Skeletal muscle satellite cell (primary cell): ENCODE data around the gene GH2.

Source experiments
- H3K27me3 ChIP-seq: 2 replicates; pipeline ENCODE4 v1.7.0; 2013; ENCODE audit warnings: low read length; ENCODE audit not compliant: control insufficient read depth, insufficient read depth
- H3K36me3 ChIP-seq: 2 replicates; pipeline ENCODE4 v1.7.0; 2013; ENCODE audit warnings: mild to moderate bottlenecking, control low read depth, low read length; ENCODE audit not compliant: insufficient read depth
- H3K4me1 ChIP-seq: 2 replicates; pipeline ENCODE4 v1.7.0; 2013; ENCODE audit warnings: low read length; ENCODE audit not compliant: control insufficient read depth, insufficient read depth
- H3K4me2 ChIP-seq: 2 replicates; pipeline ENCODE4 v1.7.0; 2013; ENCODE audit warnings: mild to moderate bottlenecking, low read length
- H3K4me3 ChIP-seq: 2 replicates; pipeline ENCODE4 v1.7.0; 2013; ENCODE audit warnings: low read length
- H3K9ac ChIP-seq: 2 replicates; pipeline ENCODE4 v1.7.0; 2013; ENCODE audit warnings: mild to moderate bottlenecking, low read depth, low read length, moderate library complexity
- H3K9me3 ChIP-seq: replicated peaks from 2 replicates; pipeline ENCODE4 v1.7.0; 2013; ENCODE audit warnings: mild to moderate bottlenecking, control low read depth, low read length

The GH2 gene

GRCh38 chr17:63835167-63835720 is 46.5 kb downstream of the GH2 start:
- Histone ChIP-seq H3K9ac (no peak overlapping the region), H3K4me1 (peaks cover 25% of the 10 kb centered on the region), H3K4me3 (no peak overlapping the region), H3K4me2 (no peak overlapping the region), H3K9me3 (no peaks in the 10 kb centered on the region), H3K36me3 (peaks cover 58% of the 10 kb centered on the region), H3K27me3 (no peaks in the 10 kb centered on the region)

- no peak overlapping the region for H3K4me2 ChIP-seq
- H3K9ac ChIP-seq = no peak overlapping the region
- H3K4me3 ChIP-seq = no peak overlapping the region
- H3K36me3 ChIP-seq = peaks cover 65% of the 10 kb centered on the region
- H3K9me3 ChIP-seq = no peaks in the 10 kb centered on the region
- no peaks in the 10 kb centered on the region for H3K27me3 ChIP-seq
- H3K4me1 ChIP-seq = peaks cover 19% of the 10 kb centered on the region
These were observed 47.1 kb downstream of the GH2 start for GRCh38 chr17:63834431-63835166.

- peaks cover 72% of the 10 kb centered on the region for H3K36me3 ChIP-seq
- no peaks in the 10 kb centered on the region for H3K9me3 ChIP-seq
- no peaks in the 10 kb centered on the region for H3K27me3 ChIP-seq
- no peak overlapping the region for H3K4me3 ChIP-seq
- H3K4me1 ChIP-seq = peaks cover 18% of the 10 kb centered on the region
- H3K9ac ChIP-seq = no peak overlapping the region
- H3K4me2 ChIP-seq = no peak overlapping the region
These were observed 47.9 kb downstream of the GH2 start for GRCh38 chr17:63833741-63834373.

- Histone ChIP-seq H3K9ac (no peak overlapping the region), H3K27me3 (no peaks in the 10 kb centered on the region), H3K4me2 (no peak overlapping the region), H3K9me3 (no peaks in the 10 kb centered on the region), H3K4me1 (peaks cover 18% of the 10 kb centered on the region), H3K36me3 (peaks cover 74% of the 10 kb centered on the region), H3K4me3 (no peak overlapping the region)
These were observed 48.6 kb downstream of the GH2 start for GRCh38 chr17:63833026-63833740.

GRCh38 chr17:63832455-63832854 is 49.3 kb downstream of the GH2 start:
- no peaks in the 10 kb centered on the region for H3K9me3 ChIP-seq
- peaks cover 74% of the 10 kb centered on the region for H3K36me3 ChIP-seq
- peaks cover 14% of the 10 kb centered on the region for H3K4me1 ChIP-seq

GRCh38 chr17:63832014-63832413 is 49.7 kb downstream of the GH2 start:
- Histone ChIP-seq H3K4me1 (peaks cover 14% of the 10 kb centered on the region), H3K36me3 (peaks cover 74% of the 10 kb centered on the region), H3K4me2 (no peak overlapping the region), H3K9me3 (no peaks in the 10 kb centered on the region), H3K27me3 (no peaks in the 10 kb centered on the region), H3K4me3 (no peak overlapping the region), H3K9ac (no peak overlapping the region)

More at GRCh38 chr17:63832455-63832854, 49.3 kb downstream of the GH2 start:
- no peak overlapping the region for H3K4me2 ChIP-seq
- no peaks in the 10 kb centered on the region for H3K27me3 ChIP-seq
- H3K4me3 ChIP-seq = no peak overlapping the region
- no peak overlapping the region for H3K9ac ChIP-seq

- Histone ChIP-seq H3K4me2 (no peak overlapping the region), H3K9me3 (no peaks in the 10 kb centered on the region), H3K36me3 (peaks cover 69% of the 10 kb centered on the region), H3K27me3 (no peaks in the 10 kb centered on the region), H3K9ac (no peak overlapping the region), H3K4me3 (no peak overlapping the region), H3K4me1 (peaks cover 14% of the 10 kb centered on the region)
These were observed 50.2 kb downstream of the GH2 start for GRCh38 chr17:63831505-63831904.

- no peak overlapping the region for H3K4me2 ChIP-seq
- H3K4me1 ChIP-seq = peaks cover 17% of the 10 kb centered on the region
- no peaks in the 10 kb centered on the region for H3K9me3 ChIP-seq
- no peak overlapping the region for H3K9ac ChIP-seq
- H3K36me3 ChIP-seq = peaks cover 67% of the 10 kb centered on the region
- no peaks in the 10 kb centered on the region for H3K27me3 ChIP-seq
- H3K4me3 ChIP-seq = no peak overlapping the region
These were observed 50.7 kb downstream of the GH2 start for GRCh38 chr17:63830904-63831491.

- Histone ChIP-seq H3K27me3 (no peaks in the 10 kb centered on the region), H3K4me1 (peaks cover 24% of the 10 kb centered on the region), H3K4me3 (no peak overlapping the region), H3K4me2 (no peak overlapping the region), H3K9ac (no peak overlapping the region), H3K36me3 (peaks cover 70% of the 10 kb centered on the region), H3K9me3 (no peaks in the 10 kb centered on the region)
These were observed 51.5 kb downstream of the GH2 start for GRCh38 chr17:63830278-63830677.
